ENCODE data around the gene ERBB2. TPM values are rescaled to one million over a fixed set of nuclear protein-coding genes. Genes with fewer than 3 reads are reported as not detected.
A peak's percentile ranks its signal among the peaks of the same experiment; 100 is the strongest.

ERBB2 gene
- total and polyA plus RNA-seq, 2 experiments from 2014 or later: 46.2 to 196 TPM

- H3K9me3 Mint-ChIP-seq: no peaks in the 10 kb centered on the region
- H3K4me1 Mint-ChIP-seq: peaks cover 64% of the 10 kb centered on the region
- H3K27me3 Mint-ChIP-seq (ENCODE audit: insufficient read depth, low read depth, poor library complexity): peaks cover 7% of the 10 kb centered on the region
- no peak for ATAC-seq
- peak overlapping the region; percentile 61 for H3K27ac Mint-ChIP-seq
- Histone ChIP-seq H3K4me2 (peak overlapping the region; percentile 75), H3K9me2 (ENCODE audit: insufficient read depth) (no peaks in the 10 kb centered on the region), H4K20me1 (replicated peaks; ENCODE audit: insufficient read depth) (peaks cover 27% of the 10 kb centered on the region), H2AFZ (no peak overlapping the region), H3K4me3 (peak overlapping the region; percentile 97), H3K27ac (ENCODE audit: low read depth) (0 out of 2 replicates have a peak overlapping the region, but pooled peaks have one; percentile 56), H3K4me1 (ENCODE audit: insufficient read depth) (peaks cover 66% of the 10 kb centered on the region), H3F3A (replicated peaks; ENCODE audit: low read depth) (peaks cover 3% of the 10 kb centered on the region; the same call in 1 of the 2 replicates), H3K27me3 (ENCODE audit: insufficient read depth) (no peaks in the 10 kb centered on the region), H3K79me2 (replicated peaks; ENCODE audit: insufficient read depth) (peaks cover 93% of the 10 kb centered on the region), H3K36me3 (ENCODE audit: insufficient read depth) (no peaks in the 10 kb centered on the region)
- no peak for DNase-seq (ENCODE audit: low spot score)
- TF ChIP-seq EZH2phosphoT487 (IDR thresholded peaks at IDR 0.05; ENCODE audit: unreplicated experiment): no peak
- no peak for TF ChIP-seq ZNF114 (CRISPR knock-in tag; IDR thresholded peaks at IDR 0.05)
- TF ChIP-seq STAT1 (IDR thresholded peaks at IDR 0.05; ENCODE audit: unreplicated experiment): no peak
- TF ChIP-seq POLR2AphosphoS5 (IDR thresholded peaks at IDR 0.05; ENCODE audit: low read depth): no peak
- TF ChIP-seq, protein P1, sequence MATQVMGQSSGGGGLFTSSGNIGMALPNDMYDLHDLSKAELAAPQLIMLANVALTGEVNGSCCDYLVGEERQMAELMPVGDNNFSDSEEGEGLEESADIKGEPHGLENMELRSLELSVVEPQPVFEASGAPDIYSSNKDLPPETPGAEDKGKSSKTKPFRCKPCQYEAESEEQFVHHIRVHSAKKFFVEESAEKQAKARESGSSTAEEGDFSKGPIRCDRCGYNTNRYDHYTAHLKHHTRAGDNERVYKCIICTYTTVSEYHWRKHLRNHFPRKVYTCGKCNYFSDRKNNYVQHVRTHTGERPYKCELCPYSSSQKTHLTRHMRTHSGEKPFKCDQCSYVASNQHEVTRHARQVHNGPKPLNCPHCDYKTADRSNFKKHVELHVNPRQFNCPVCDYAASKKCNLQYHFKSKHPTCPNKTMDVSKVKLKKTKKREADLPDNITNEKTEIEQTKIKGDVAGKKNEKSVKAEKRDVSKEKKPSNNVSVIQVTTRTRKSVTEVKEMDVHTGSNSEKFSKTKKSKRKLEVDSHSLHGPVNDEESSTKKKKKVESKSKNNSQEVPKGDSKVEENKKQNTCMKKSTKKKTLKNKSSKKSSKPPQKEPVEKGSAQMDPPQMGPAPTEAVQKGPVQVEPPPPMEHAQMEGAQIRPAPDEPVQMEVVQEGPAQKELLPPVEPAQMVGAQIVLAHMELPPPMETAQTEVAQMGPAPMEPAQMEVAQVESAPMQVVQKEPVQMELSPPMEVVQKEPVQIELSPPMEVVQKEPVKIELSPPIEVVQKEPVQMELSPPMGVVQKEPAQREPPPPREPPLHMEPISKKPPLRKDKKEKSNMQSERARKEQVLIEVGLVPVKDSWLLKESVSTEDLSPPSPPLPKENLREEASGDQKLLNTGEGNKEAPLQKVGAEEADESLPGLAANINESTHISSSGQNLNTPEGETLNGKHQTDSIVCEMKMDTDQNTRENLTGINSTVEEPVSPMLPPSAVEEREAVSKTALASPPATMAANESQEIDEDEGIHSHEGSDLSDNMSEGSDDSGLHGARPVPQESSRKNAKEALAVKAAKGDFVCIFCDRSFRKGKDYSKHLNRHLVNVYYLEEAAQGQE (IDR thresholded peaks at IDR 0.05; ENCODE audit: unreplicated experiment): no peak
- TF ChIP-seq NANOG (IDR thresholded peaks at IDR 0.05; ENCODE audit: borderline replicate concordance): no peak
- TF ChIP-seq CREB1 (CRISPR knock-in tag; IDR thresholded peaks at IDR 0.05; ENCODE audit: low read depth): no peak
- TF ChIP-seq, protein P2, sequence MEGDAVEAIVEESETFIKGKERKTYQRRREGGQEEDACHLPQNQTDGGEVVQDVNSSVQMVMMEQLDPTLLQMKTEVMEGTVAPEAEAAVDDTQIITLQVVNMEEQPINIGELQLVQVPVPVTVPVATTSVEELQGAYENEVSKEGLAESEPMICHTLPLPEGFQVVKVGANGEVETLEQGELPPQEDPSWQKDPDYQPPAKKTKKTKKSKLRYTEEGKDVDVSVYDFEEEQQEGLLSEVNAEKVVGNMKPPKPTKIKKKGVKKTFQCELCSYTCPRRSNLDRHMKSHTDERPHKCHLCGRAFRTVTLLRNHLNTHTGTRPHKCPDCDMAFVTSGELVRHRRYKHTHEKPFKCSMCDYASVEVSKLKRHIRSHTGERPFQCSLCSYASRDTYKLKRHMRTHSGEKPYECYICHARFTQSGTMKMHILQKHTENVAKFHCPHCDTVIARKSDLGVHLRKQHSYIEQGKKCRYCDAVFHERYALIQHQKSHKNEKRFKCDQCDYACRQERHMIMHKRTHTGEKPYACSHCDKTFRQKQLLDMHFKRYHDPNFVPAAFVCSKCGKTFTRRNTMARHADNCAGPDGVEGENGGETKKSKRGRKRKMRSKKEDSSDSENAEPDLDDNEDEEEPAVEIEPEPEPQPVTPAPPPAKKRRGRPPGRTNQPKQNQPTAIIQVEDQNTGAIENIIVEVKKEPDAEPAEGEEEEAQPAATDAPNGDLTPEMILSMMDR (conservative IDR thresholded peaks at IDR 0.05; ENCODE audit: low read depth in 2 of 2): no peak
- H3K36me3 Mint-ChIP-seq (ENCODE audit: low read depth): peaks cover 25% of the 10 kb centered on the region
- peak overlapping the region; percentile 97 for H3K4me3 Mint-ChIP-seq
Measured at GRCh38 chr17:39701784-39702422, 2.0 kb downstream of the ERBB2 start.

All from GM23338 (cell line).